Endothelial cell of umbilical vein (primary cell): ENCODE results near the gene NABP1. TPM values are rescaled to one million over a fixed set of nuclear protein-coding genes. Genes with fewer than 3 reads are reported as not detected.

Experiments
- BruUV-seq: library from RNA; stranded (reverse); fragments of 400-500 nt; replicated peaks from 2 replicates; lab custom pipeline; 2021; lab: Mats Ljungman, UMichigan
- CTCF ChIA-PET: fragments of 300-600, 350-600 bp; sonication (Branson Sonifier 250); formaldehyde crosslinking; loops from one replicate; lab custom pipeline; 2021; ENCODE audit warnings: antibody characterized with exemption, inconsistent platforms; lab: Charles Lee
- POLR2A ChIA-PET: fragments of 300-600, 350-600 bp; sonication (Branson Sonifier 250); formaldehyde crosslinking; loops from one replicate; lab custom pipeline; 2021; ENCODE audit warnings: antibody characterized with exemption, inconsistent platforms; lab: Charles Lee
- DNase-seq: peaks from one replicate; pipeline ENCODE4 v3.0.0-alpha.2; 2011; ENCODE audit warnings: low read depth, low spot score
- FAIRE-seq: peaks from 2 replicates; lab custom pipeline; 2011; peaks lifted over from hg19 to GRCh38; lab: Jason Lieb, UNC
- H2AFZ ChIP-seq: 2 replicates; pipeline ENCODE4 v1.6.0; 2012; ENCODE audit warnings: low read depth, low read length, control low read depth, inconsistent platforms
- H3K27ac ChIP-seq: 2 replicates; pipeline ENCODE4 v1.5.1; 2011; ENCODE audit warnings: low read depth, mild to moderate bottlenecking, control low read depth, low read length, moderate library complexity; ENCODE audit not compliant: insufficient read depth
- H3K27me3 ChIP-seq, 2 experiments: 2 replicates each; pipeline versions ENCODE4 v1.6.0 to v1.6.1; 2011; ENCODE audit warnings: low read length in 2 of 2, mixed read lengths in 1 of 2; ENCODE audit not compliant: control insufficient read depth in 2 of 2, insufficient read depth in 2 of 2
- H3K36me3 ChIP-seq, 2 experiments: 2 replicates in 1 of 2; 3 replicates in 1 of 2; pipeline ENCODE4 v1.5.1; 2011; ENCODE audit warnings: low read length in 2 of 2, mild to moderate bottlenecking in 1 of 2, moderate library complexity in 1 of 2; ENCODE audit not compliant: control insufficient read depth in 2 of 2, insufficient read depth in 2 of 2; ENCODE audit errors: extremely low read depth in 1 of 2
- H3K4me1 ChIP-seq: 3 replicates; pipeline ENCODE4 v1.5.1; 2011; ENCODE audit warnings: mild to moderate bottlenecking, low read length; ENCODE audit not compliant: control insufficient read depth, insufficient read depth; ENCODE audit errors: extremely low read depth
- H3K4me2 ChIP-seq: 2 replicates; pipeline ENCODE4 v1.6.1; 2011; ENCODE audit warnings: low read length, control low read depth, mixed read lengths; ENCODE audit not compliant: insufficient read depth
- H3K4me3 ChIP-seq, 3 experiments: fragments of 200-600 bp in 1 of 3; sonication (generic), shearing (Covaris generic) in 1 of 3; replicated peaks in 1 of 3; 2 replicates each; pipeline ENCODE4 v1.5.1; 2011 to 2016; ENCODE audit warnings: control low read depth in 3 of 3, low read length in 3 of 3, mild to moderate bottlenecking in 2 of 3, inconsistent platforms in 1 of 3, low read depth in 1 of 3, moderate library complexity in 1 of 3; ENCODE audit not compliant: insufficient read depth in 1 of 3
- H3K79me2 ChIP-seq: 2 replicates; pipeline ENCODE4 v1.6.0; 2012; ENCODE audit warnings: low read length, inconsistent platforms; ENCODE audit not compliant: control insufficient read depth, insufficient read depth
- H3K9ac ChIP-seq: replicated peaks from 2 replicates; pipeline ENCODE3; 2011; ENCODE audit warnings: low read length, control low read depth; ENCODE audit not compliant: insufficient read depth; ENCODE audit errors: extremely low read depth
- H3K9me1 ChIP-seq: replicated peaks from 3 replicates; pipeline ENCODE4 v1.6.0; 2011; ENCODE audit warnings: mild to moderate bottlenecking, low read length; ENCODE audit not compliant: control insufficient read depth, insufficient read depth; ENCODE audit errors: extremely low read depth
- H3K9me3 ChIP-seq: replicated peaks from 2 replicates; pipeline ENCODE4 v1.5.1; 2012; ENCODE audit warnings: low read length, inconsistent platforms; ENCODE audit not compliant: control insufficient read depth, insufficient read depth
- H4K20me1 ChIP-seq: replicated peaks from 2 replicates; pipeline ENCODE3; 2011; ENCODE audit warnings: mild to moderate bottlenecking, low read length; ENCODE audit not compliant: control insufficient read depth, insufficient read depth; ENCODE audit errors: extremely low read depth
- EZH2 ChIP-seq: IDR thresholded peaks from 2 replicates; pipeline ENCODE4 v1.6.1; 2012; ENCODE audit warnings: borderline replicate concordance, low read depth, mild to moderate bottlenecking, moderate library complexity, low read length, inconsistent platforms; ENCODE audit not compliant: severe bottlenecking
- FOS ChIP-seq: IDR thresholded peaks from 2 replicates; pipeline ENCODE4 v1.6.1; 2011; ENCODE audit warnings: mild to moderate bottlenecking, low read length, moderate library complexity, borderline replicate concordance; ENCODE audit not compliant: insufficient read depth
- JUN ChIP-seq: IDR thresholded peaks from 2 replicates; pipeline ENCODE4 v1.6.1; 2011; ENCODE audit warnings: borderline replicate concordance, low read depth; ENCODE audit not compliant: insufficient read length, insufficient read depth
- MYC ChIP-seq: IDR thresholded peaks from one replicate; pipeline ENCODE4 v1.6.1; 2011; ENCODE audit warnings: mild to moderate bottlenecking, low read depth, low read length
- POLR2A ChIP-seq: IDR thresholded peaks from 2 replicates; pipeline ENCODE4 v1.6.1; 2012; ENCODE audit warnings: low read depth, mild to moderate bottlenecking, control low read depth, low read length
- POLR2AphosphoS5 ChIP-seq: IDR thresholded peaks from 2 replicates; pipeline ENCODE4 v1.6.1; 2012; ENCODE audit warnings: low read depth, mild to moderate bottlenecking, control low read depth, low read length, moderate library complexity; ENCODE audit not compliant: insufficient read depth
- dilution Hi-C: fragments of 300-500 bp; cut with MboI; formaldehyde crosslinking; loops from one replicate; pipeline ENCODE4 v1.15.0; 2019; ENCODE audit warnings: low sequenced_read_pairs; ENCODE audit not compliant: extremely low pct_ligation_motif_present
- intact Hi-C: fragments of 100-400 bp; cut with micrococcal nuclease; formaldehyde crosslinking; loops from one replicate; pipeline ENCODE4 v1.10.0; 2022
- polyA plus RNA-seq, 4 experiments: library from polyadenylated mRNA; depleted of rRNA in 3 of 4; stranded (reverse) in 3 of 4; unstranded in 1 of 4; fragments of >200 nt; gene quantifications; 2 replicates each; pipeline versions ENCODE4 v1.2.1 to v1.2.3, GENCODE V29; 2011 to 2012; ENCODE audit warnings: missing spikeins in 1 of 4
- total RNA-seq: library from RNA; stranded (reverse); gene quantifications from 2 replicates; pipeline ENCODE4 v1.2.3, GENCODE V29; 2021
- TF ChIP-seq, protein P1 (sequence below): IDR thresholded peaks from 2 replicates; pipeline ENCODE4 v1.6.1; 2011; ENCODE audit not compliant: insufficient read depth, insufficient read length

The NABP1 gene
- total and polyA plus RNA-seq, 2 donors (not counting 3 experiments of a cell fraction or from before 2014, with no cell fraction given), result 14.7 to 47.6 TPM

- Histone ChIP-seq H3K9ac (peak overlapping the region; percentile 99), H3K79me2 (peaks cover 48% of the 10 kb centered on the region), H4K20me1 (no peaks in the 10 kb centered on the region), H3K9me3 (no peaks in the 10 kb centered on the region), H3K4me1 (peaks cover 55% of the 10 kb centered on the region), H2AFZ (no peak overlapping the region), H3K27me3 (no peaks in the 10 kb centered on the region), H3K36me3 (peaks cover 2 to 17% of the 10 kb centered on the region in 2 experiments), H3K4me2 (peak overlapping the region; percentile 99), H3K4me3 (peak overlapping the region; percentile 53 to 93 (median 88)), H3K27ac (peak overlapping the region; percentile 97), H3K9me1 (no peaks in the 10 kb centered on the region)
- FAIRE-seq, result peak; percentile 33
- peak; percentile 44 for DNase-seq
- TF ChIP-seq JUN (no peak), MYC (peak; percentile 95)
- ChIA-PET POLR2A (interaction anchor here (0.7 to 2.0 kb wide), 24 partner anchors 10 to 951 kb away, joined by 3 to 25 read pairs (median 7); no protein-coding TSS in a partner anchor), CTCF (interaction anchor here (1.0 to 2.7 kb wide), 4 partner anchors 41 to 112 kb away, joined by 3 to 19 read pairs (median 5); no protein-coding TSS in a partner anchor)
- dilution Hi-C loops (no loop called here), intact Hi-C loops (loop anchor here (1.0 to 5.0 kb wide), 7 partner anchors 11 to 798 kb away; partner anchors contain the start of genes CAVIN2 and GLS)
- TSS peak; percentile 58 for BruUV-seq
Measured at GRCh38 chr2:191678437-191679100, 633 bp downstream of the NABP1 start.

DNA sequence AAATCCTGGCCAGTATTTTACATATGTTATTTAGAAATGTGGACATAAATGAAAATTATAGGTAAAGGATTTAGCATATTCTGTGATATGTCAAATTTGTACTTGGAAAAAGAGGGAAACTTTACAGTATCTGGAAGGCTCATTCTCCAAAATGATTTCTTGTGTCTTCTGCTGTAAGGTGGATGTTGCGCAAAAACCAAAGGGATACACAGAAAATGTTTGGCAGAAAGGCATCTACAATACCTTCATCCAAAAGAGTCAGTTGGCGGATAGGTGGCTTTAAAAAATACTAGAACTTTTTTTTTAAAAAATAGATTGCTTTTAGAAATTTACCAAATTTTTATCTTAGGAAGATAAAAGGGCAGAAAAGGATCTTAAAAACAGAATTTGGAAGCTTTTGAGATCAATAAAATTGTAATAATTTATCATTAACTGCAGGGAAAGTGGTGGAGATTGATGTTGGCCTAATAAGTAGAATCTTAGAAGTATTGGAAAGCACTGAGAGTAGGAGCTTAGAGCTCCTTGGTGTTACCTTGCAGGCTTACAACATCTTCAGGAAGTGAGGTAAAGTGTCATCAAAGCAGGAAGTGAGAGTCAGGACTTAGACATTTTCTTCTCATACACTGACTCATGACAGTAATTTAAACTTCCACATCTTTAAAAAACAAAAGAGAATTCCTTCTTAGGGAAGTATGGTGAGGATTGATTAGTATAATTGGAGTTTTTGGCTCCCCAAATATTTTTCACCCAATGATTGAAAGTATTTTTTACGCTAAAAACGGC, 2.1 kb downstream of the NABP1 start:
- Histone ChIP-seq H3K36me3 (peaks cover 4 to 27% of the 10 kb centered on the region in 2 experiments), H3K4me3 (peak overlapping the region in 2 of 3 experiments; percentile 62 to 88), H3K79me2 (peaks cover 50% of the 10 kb centered on the region), H3K27me3 (no peaks in the 10 kb centered on the region), H3K9me3 (no peaks in the 10 kb centered on the region), H3K27ac (peak overlapping the region; percentile 97), H3K4me2 (peak overlapping the region; percentile 99), H3K9me1 (no peaks in the 10 kb centered on the region), H2AFZ (no peak overlapping the region), H4K20me1 (no peaks in the 10 kb centered on the region), H3K9ac (peak overlapping the region; percentile 76), H3K4me1 (peaks cover 58% of the 10 kb centered on the region)
- TF ChIP-seq FOS (peak; percentile 82), POLR2AphosphoS5 (peak; percentile 78), JUN (peak; percentile 91), EZH2 (no peak), POLR2A (peak; percentile 79)
- TF ChIP-seq, protein P1, sequence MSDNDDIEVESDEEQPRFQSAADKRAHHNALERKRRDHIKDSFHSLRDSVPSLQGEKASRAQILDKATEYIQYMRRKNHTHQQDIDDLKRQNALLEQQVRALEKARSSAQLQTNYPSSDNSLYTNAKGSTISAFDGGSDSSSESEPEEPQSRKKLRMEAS, result no peak
- ChIA-PET CTCF (interaction anchor here (0.7 to 2.5 kb wide), 4 partner anchors 11 to 113 kb away, joined by 3 to 7 read pairs (median 4); no protein-coding TSS in a partner anchor), POLR2A (interaction anchor here (1.0 kb wide), 1 partner anchor 9 kb away, joined by 6 read pairs; no protein-coding TSS in a partner anchor)
- dilution Hi-C loops, result no loop called here
- FAIRE-seq (peak; percentile 74), DNase-seq (peak; percentile 64)
- intact Hi-C loops, result loop anchor here (2.0 to 10.0 kb wide), 5 partner anchors 43 to 799 kb away; partner anchors contain the start of genes CAVIN2 and GLS
- BruUV-seq, result TSS peak; percentile 69
